Pancreas (tissue), 10 donors: Measurements from ENCODE around the gene CSH1. TPM values are rescaled to one million over a fixed set of nuclear protein-coding genes. Genes with fewer than 3 reads are reported as not detected.

ENCODE experiments used
- ATAC-seq, 4 donors: fragments of 200-7000 bp; cut with Tn5 transposase; one replicate each; pipeline versions ENCODE4 v1.8.0 to v1.9.1; 2020; ENCODE audit warnings: mild to moderate bottlenecking in 4 of 4, moderate library complexity in 4 of 4
- DNase-seq, 6 donors: peaks; one replicate each; pipeline ENCODE4 v3.0.0-alpha.2; 2020
- FAIRE-seq: peaks from 2 replicates; lab custom pipeline; 2012; peaks lifted over from hg19 to GRCh38; lab: Jason Lieb, UNC
- H3K27ac ChIP-seq, 4 donors: fragments of 200-600 bp; sonication (generic); 1 replicate in 3 of 4; 2 replicates in 1 of 4; pipeline versions ENCODE4 v1.5.0 to v1.8.0; 2020
- H3K27me3 ChIP-seq, 4 donors: fragments of 200-600 bp; one replicate each; pipeline ENCODE4 v1.8.0; 2021
- H3K36me3 ChIP-seq, 3 donors: fragments of 200-600 bp; sonication (generic) in 1 of 3; one replicate each; pipeline versions ENCODE4 v1.5.0 to v1.8.0; 2020 to 2021
- H3K4me1 ChIP-seq, 3 donors: fragments of 200-600 bp; one replicate each; pipeline ENCODE4 v1.8.0; 2021
- H3K4me3 ChIP-seq, 4 donors: fragments of 200-600 bp; sonication (generic) in 2 of 4; one replicate each; pipeline versions ENCODE4 v1.5.0 to v1.8.0; 2020 to 2021
- H3K9me3 ChIP-seq, 4 donors: fragments of 200-600 bp; one replicate each; pipeline ENCODE4 v1.8.0; 2021
- WGBS, 2 donors: extraction: QIAGEN DNeasy Blood & Tissue Kit; methylation state at CpG; one replicate each; pipeline ENCODE4 v1.1.7; 2013; 5-methylcytosine and 5-hydroxymethylcytosine counted together
- intact Hi-C, 3 donors: fragments of 100-400 bp; cut with DNase I; formaldehyde crosslinking; loops; one replicate each; pipeline versions ENCODE4 v1.11.1 to v1.14.2; 2022
- polyA plus RNA-seq, 2 donors: library from polyadenylated mRNA; stranded (reverse); fragments of 200-250 nt; gene quantifications; one replicate each; pipeline ENCODE4 v1.2.3, GENCODE V29; 2013
- total RNA-seq, 6 donors: library from RNA; stranded (reverse); fragmentation: NEBNext Ultra II Directional in 4 of 6; extraction: Animal tissue kit (Norgen Biotek cat#: 25700) in 4 of 6; gene quantifications; one replicate each; pipeline versions ENCODE4 v1.2.1 to v1.2.4, GENCODE V29; 2021 to 2023
- TF ChIP-seq, protein P1 (sequence below), 4 donors: fragments of 200-600 bp; sonication (generic) in 3 of 4; IDR thresholded peaks; one replicate each; pipeline versions ENCODE4 v1.5.0 to v1.8.0; 2021; ENCODE audit warnings: antibody characterized with exemption in 4 of 4
- donor health status: healthy with polysubstance abuse.
- donor health status: DM: no; HTN: no; CAD: no; lungs with moderate emphysema.
- donor health status: DM: no; HTN: no; CAD: no.
- donor health status: control.
- donor health status: control.
- donor health status: Bipolar disorder and iron deficiency.
- donor health status: DM: yes; HTN: yes; CAD: no.
- donor health status: DM: no; HTN: no; CAD: no.
- donor health status: DM: no; HTN: no; CAD: no.
- donor health status: DM: yes; HTN: yes; CAD: no.

CSH1 gene
- total and polyA plus RNA-seq, 8 donors: not detected

DNA sequence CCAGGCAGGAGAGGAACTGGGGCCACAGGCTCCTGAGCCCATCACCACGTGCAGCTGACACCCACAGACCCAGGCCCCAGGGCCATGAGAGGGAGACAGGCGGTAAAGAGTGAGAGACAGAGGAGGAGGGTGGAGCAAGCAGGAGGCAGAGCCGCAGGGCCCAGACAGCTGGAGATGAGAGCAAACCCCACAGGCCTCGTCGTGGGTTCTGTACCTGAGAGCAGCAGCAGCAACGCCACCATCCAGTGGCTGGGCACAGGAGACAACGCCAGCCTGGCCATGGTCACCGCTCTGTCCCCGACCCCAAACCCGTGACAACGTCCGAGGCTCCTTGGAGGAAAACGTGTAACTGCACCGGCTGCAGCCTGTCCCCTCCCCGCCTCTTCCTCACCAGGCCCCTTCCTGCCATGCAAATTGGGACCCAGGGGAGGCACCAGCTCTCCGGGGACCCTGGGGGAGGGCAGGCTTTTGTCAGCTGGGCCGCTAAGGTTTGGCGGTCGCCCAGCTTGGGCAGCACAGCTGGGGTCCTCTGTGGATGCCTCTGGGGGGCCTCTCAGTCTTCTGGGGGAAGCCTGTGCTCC lies 35.7 kb upstream of the CSH1 start, which contains the start of gene CD79B:
CD79B (minus strand) TSS at position 351 of the 581 bp plus-strand sequence; CDS start at position 281, 70 bp downstream.
- intact Hi-C loops: no loop called here
- H3K27me3 ChIP-seq: no peaks in the 10 kb centered on the region
- DNase-seq: peak in 2 of 6 donors; percentile 12 to 59
- TF ChIP-seq, protein P1, sequence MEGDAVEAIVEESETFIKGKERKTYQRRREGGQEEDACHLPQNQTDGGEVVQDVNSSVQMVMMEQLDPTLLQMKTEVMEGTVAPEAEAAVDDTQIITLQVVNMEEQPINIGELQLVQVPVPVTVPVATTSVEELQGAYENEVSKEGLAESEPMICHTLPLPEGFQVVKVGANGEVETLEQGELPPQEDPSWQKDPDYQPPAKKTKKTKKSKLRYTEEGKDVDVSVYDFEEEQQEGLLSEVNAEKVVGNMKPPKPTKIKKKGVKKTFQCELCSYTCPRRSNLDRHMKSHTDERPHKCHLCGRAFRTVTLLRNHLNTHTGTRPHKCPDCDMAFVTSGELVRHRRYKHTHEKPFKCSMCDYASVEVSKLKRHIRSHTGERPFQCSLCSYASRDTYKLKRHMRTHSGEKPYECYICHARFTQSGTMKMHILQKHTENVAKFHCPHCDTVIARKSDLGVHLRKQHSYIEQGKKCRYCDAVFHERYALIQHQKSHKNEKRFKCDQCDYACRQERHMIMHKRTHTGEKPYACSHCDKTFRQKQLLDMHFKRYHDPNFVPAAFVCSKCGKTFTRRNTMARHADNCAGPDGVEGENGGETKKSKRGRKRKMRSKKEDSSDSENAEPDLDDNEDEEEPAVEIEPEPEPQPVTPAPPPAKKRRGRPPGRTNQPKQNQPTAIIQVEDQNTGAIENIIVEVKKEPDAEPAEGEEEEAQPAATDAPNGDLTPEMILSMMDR (IDR thresholded peaks at IDR 0.05): no peak
- no peaks in the 10 kb centered on the region for H3K4me1 ChIP-seq
- no peak for FAIRE-seq
- H3K4me3 ChIP-seq: no peak within 1 kb of the TSS
- no peak for ATAC-seq
- WGBS, 2 donors: 72 to 79% methylated on average over 19 of the region's 19 CpGs
- no peak within 1 kb of the TSS for H3K27ac ChIP-seq
- H3K9me3 ChIP-seq: no peaks in the 10 kb centered on the region
- no peaks in the 10 kb centered on the region for H3K36me3 ChIP-seq

DNA sequence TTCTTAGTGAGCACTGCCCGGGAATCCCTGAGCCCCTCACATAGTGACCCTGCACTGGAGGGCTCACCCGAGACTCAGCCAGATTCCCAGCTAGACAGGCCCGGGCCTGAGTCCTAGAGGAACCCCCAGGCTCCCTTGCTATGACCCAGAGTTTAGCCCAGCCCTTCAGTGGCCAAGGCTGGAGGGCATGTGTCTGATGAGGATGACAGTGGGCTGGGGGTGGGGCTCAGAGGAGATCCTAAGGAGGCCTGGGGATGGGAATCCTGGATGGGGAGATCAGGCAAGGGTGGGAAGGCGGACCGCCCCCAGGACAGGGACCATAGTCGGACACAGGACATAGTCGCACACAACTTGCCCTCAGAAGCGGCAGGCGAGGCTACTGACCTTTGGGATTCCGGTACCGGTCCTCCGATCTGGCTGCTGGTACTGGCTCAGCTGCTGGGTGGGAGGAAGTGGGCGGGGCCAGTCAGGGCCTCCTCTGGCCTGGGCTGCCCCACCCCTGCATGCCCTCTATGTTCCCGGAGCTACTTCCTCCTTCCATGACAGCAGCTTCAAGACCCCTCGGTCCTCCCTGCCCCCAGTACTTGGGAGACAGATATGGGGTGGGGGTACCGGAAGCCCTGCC lies 34.7 kb upstream of the CSH1 start:
- 74 to 79% methylated on average over 13 to 16 of the region's 16 CpGs for WGBS, 2 donors
- ATAC-seq (peak in 3 of 4 donors; percentile 47 to 79 (median 55)), DNase-seq (peak in 2 of 6 donors; percentile 20 to 57), FAIRE-seq (no peak)
- H3K9me3 ChIP-seq: no peaks in the 10 kb centered on the region
- intact Hi-C loops: no loop called here
- H3K27me3 ChIP-seq: no peaks in the 10 kb centered on the region
- TF ChIP-seq, protein P1 (IDR thresholded peaks at IDR 0.05): no peak
- H3K27ac ChIP-seq: no peak overlapping the region
- no peaks in the 10 kb centered on the region for H3K4me1 ChIP-seq
- no peak overlapping the region for H3K4me3 ChIP-seq
- no peaks in the 10 kb centered on the region for H3K36me3 ChIP-seq

DNA sequence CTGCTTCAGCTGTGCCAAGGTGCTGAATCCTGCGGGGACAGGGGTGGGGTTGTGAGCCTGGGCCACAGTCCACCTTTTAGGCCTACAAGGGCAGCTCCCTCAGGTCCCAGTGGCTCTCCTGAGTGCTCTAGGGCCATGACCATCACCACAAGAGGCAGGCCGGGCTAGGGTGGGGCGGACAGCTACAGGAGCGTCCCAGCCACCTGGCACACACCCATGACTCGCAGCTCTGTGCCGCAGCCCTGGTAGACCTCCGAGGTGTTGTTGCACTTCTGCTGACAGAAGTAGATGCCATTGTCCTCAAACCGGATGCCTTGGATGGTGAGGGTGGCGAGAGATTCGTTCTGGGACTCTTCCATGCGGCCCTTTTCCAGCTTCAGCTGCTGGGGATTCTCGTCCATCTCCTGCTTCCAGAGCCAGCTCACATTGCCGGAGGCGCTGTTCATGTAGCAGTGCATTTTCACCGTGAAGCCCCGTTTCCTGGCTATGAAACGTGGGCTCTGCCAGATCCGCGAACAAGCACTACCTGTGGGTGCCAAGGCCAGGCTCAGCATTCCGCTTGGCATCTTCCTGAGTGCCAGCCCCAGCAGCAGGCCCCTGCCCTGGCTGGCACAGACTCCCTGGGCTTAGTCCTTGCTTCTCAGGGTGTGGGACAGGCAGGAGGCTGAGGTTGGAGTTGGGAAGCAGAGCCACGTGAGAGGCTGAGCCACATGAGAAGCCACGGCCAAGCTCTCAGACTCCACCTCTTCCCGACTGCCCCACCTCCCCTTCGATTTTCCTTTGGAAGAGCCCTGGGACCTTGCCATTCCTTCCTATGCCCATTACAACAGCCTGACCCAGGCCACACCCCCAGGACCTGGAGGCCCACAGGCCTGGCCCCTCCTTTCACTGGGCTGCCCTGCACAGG lies 33.7 kb upstream of the CSH1 start:
- intact Hi-C loops: no loop called here

DNA sequence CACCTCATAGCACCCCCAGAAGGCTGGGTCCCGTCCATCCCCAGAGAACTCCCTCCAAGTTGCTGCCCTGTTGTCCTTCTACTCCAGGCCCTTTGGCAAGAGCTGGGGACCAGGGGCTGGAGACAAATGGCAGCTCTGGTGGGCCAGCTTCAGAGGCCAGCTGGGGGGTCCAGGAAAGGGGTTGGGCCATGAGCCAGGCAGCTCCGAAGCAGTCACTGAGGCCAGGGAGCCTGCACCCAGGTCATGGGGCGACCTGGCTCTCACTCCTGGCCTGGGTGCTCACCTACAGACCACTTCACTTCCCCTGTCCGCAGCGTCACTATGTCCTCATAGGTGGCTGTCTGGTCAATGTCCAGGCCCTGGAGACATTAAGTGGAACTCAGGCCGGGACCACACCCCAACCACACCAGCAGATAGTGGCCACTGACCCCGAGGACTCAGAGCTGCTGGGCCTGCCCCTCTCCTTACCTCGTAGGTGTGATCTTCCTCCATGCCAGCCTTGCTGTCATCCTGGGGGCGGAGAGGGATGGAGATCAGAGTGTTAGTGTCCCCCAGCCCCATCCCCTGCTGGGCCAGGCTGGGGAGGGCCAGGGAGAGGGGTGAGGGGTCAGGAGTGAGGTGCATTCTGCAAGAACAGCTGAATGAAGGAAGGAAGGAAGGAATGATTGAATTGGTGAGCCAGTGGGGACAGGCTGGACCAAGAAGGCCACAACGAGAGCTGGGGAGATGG lies 32.8 kb upstream of the CSH1 start:
- intact Hi-C loops: no loop called here
- WGBS, 2 donors: 86 to 88% methylated on average over 10 of the region's 10 CpGs
- Histone ChIP-seq H3K36me3 (no peaks in the 10 kb centered on the region), H3K27ac (no peak overlapping the region), H3K4me1 (no peaks in the 10 kb centered on the region), H3K27me3 (no peaks in the 10 kb centered on the region), H3K9me3 (no peaks in the 10 kb centered on the region), H3K4me3 (no peak overlapping the region)
- ATAC-seq (no peak), FAIRE-seq (no peak), DNase-seq (peak in 2 of 6 donors; percentile 6 to 35)
- TF ChIP-seq, protein P1 (IDR thresholded peaks at IDR 0.05): no peak

More for the DNA sequence above, 33.7 kb upstream of the CSH1 start:
- no peaks in the 10 kb centered on the region for H3K9me3 ChIP-seq
- TF ChIP-seq, protein P1 (IDR thresholded peaks at IDR 0.05): no peak
- peak in 3 of 4 donors; percentile 36 to 56 (median 44) for ATAC-seq
- H3K4me1 ChIP-seq: no peaks in the 10 kb centered on the region
- WGBS, 2 donors: 79 to 85% methylated on average over 22 to 24 of the region's 24 CpGs
- no peak overlapping the region for H3K4me3 ChIP-seq
- DNase-seq: peak in 2 of 6 donors; percentile 14 to 50
- no peak overlapping the region for H3K27ac ChIP-seq
- FAIRE-seq: no peak
- no peaks in the 10 kb centered on the region for H3K27me3 ChIP-seq
- no peaks in the 10 kb centered on the region for H3K36me3 ChIP-seq
